GM18873 (cell line): ENCODE results near the gene CLSTN3.
"Not testable (repeated sequence)": the region's sequence is repeated elsewhere in the genome, so short reads cannot be mapped to it uniquely, and the experiment has no call there.

Source experiments
- ATAC-seq: cut with Tn5 transposase; IDR thresholded peaks from one replicate; pipeline ENCODE4 v1.9.1; 2021; ENCODE audit warnings: mild to moderate bottlenecking, moderate library complexity, moderate number of reproducible peaks; ENCODE audit not compliant: unreplicated experiment, low FRiP score

The CLSTN3 gene

DNA sequence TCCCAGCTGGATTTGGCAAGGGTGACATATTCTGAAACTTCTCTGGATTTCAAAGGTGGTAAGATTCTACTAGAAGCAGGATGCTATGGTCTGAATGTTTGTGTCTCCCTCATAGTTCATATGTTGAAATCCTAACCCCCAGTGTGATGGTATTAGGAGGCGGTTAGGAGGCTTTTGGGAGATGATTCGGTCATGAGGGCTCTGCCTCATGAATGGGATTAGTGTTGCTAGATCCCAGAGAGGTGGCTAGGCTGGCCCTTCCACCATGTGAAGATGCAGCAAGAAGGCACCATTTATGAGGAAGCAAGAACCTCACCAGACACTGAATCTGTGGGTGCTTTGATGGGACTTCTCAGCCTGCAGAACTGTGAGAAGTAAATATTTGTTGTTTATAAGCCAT, 48.3 kb downstream of the CLSTN3 start:
- no peak for ATAC-seq

DNA sequence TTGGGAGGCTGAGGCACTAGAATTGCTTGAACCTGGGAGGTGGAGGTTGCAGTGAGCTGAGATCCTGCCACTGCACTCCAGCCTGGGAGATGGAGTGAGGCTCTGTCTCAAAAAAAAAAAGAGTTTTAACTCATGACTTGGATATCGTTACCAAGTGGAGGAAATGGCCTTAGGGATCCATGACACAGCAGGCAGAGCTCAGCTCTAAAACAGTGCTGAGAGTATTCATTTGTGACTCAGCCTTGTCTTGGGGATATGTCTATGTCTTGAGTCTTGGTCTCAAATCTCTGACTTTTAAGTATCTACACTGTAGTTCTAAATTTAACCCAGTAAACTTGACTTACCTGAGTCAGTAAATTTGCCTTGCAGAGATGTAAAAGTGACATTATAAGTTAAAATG, 50.5 kb downstream of the CLSTN3 start:
- ATAC-seq = no peak

DNA sequence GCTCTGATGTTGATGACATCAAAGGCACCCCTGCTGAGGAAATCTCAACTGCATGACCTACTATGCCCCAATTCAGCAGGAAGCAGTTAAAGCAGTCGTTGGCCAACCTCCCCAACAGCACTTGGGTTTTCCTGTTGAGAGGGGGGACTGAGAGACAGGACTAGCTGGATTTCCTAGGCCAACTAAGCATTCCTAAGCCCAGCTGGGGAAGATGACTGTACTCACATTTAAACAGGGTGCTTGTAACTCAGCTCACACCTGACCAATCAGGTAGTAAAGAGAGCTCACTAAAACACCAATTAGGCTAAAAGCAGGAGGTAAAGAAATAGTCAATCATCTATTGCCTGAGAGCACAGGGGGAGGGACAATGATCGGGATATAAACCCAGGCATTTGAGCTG, 55.9 kb downstream of the CLSTN3 start:
- ATAC-seq = not testable (repeated sequence)

DNA sequence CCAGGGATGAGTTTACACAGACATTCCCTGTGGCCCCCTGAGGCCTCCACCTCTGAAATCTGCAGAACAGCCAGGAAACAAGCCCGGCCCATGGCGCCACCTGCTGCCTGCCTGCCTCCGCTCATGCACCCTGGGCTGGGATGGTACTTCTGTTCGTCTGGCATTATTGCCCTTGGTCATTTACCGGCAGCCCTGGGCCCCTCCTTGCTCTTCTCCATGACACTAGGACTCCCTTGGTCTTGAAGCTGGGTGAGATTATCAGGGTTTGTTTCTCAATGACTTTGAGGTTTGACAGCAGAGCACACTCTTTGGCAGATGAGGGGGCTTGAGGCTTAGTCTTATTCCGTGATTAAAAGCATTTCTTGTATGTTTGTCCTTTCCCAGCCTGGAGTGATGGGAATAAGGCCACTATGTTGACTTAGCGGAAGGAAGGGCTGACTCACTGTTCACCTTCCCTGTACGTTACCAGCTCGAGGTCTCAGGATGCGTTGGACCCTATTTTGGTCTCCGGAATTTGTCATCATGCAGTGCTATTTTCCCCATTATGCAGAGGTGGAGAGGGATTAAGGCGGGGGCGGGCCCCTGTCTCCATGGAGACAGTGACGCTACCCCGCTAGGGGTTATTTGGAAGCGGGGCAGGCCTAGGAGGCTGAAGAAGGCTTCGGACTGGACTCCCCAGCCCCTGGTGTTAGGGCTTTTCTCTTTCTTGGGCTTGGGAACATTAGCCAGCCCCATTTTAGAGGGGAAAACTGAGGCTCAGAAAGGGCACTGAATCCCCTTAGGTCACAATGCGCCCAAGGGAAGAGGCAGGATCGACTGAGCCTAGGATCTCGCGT, 58.6 kb downstream of the CLSTN3 start:
- peak; percentile 8 for ATAC-seq

DNA sequence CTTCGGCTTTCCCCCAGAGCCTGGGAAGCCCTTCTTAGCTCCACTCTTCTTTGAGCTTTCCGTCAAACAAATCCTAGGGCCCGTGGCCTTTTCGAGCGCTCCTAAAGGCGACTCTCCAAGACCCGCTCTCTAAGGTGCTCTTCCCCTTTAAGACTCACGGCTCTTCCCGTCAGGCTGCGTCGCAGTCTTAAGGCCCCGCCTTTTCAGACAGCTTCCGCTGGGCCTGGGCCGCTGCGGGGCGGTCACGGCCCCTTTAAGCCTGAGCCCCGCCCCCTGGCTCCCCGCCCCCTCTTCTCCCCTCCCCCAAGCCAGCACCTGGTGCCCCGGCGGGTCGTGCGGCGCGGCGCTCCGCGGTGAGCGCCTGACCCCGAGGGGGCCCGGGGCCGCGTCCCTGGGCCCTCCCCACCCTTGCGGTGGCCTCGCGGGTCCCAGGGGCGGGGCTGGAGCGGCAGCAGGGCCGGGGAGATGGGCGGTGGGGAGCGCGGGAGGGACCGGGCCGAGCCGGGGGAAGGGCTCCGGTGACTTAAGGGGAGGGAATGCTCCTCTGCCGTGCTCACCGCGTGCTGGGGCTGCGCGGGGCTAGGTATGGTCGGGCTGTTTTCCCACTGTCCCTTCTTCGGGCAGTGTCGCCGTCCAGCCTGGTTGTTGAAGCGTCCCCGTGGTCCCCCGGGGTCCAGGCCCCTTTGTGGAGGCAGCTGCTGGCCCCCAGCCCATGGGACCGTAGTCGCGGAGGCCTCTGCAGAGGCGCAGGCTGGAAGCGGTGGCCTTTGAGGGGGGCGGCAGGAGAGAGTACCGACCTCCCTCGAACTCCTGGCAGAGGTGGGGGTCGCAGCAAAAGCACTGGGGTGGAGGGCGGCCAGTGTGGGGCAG, 59.5 kb downstream of the CLSTN3 start, which contains the start of gene PEX5:
TSS of gene PEX5 (plus strand) at position 289 of the 870 bp plus-strand sequence. CDS start 692 bp downstream, outside the sequence.
- ATAC-seq = peak; percentile 95

DNA sequence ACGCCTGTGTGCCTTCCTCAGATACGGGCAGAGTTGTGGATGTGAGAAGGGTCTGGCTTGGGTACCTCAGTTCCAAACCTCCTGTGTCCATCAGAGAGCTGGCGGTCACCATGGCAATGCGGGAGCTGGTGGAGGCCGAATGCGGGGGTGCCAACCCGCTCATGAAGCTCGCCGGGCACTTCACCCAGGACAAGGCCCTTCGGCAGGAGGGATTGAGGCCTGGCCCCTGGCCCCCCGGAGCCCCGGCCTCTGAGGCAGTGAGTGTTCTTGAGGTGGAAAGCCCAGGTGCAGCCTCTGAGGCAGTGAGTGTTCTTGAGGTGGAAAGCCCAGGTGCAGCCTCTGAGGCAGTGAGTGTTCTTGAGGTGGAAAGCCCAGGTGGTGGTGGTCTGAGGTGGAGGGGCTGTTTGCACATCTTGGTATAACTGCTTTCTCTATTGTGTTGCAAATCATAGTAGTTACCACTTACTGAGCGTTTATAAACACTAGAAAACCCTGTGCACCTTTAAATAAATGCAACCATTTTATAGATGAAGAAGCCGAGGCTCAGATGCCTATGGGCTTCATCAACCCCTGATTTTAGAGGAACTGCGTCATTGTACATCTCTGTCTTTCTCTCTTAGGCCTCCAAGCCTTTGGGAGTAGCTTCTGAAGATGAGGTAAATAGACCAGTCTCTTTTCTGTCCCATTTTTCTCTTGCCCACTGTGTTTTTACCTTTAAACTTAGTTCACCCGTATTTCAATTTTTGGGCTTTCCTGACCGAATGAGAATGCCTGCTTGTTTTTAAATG, 60.3 kb downstream of the CLSTN3 start:
- ATAC-seq = no peak

DNA sequence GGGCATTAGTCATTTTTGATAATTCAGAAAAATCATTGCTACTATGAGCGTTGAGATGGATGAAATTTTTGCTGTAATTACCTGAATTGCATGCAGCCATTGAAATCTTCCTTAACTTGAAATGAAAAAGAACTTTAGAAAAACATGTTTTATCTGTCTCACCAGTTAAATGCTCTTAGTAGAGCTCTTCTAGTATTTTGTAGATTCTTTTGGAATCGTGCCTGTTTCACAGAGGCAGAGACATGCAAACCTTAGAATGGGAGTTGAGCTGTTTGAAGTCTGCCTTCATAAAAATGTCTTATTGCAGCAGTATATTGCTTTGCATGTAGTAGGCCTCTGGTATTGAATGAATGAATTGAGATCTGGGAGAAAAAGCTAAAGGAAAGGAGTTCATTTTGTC, 63.5 kb downstream of the CLSTN3 start:
- no peak for ATAC-seq

DNA sequence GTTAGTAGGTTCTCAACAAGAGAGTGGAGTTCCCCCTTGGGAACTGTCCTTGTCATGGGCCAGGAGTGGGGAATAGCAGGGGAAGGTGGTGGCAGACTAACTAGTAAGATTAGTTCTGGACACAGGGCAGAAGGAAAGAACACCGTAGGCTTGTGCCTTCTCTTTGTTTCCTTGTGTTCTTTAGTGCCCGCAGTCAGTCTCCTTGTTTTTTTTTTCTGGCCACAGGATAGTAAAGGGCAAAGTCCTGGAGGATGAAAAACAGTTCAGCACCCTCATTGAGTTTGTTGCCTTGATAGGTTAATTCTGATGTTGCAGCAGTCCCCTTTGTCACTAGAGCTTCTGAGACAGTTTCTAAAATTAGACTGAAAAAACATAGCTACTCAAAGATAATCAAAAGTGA, 67.7 kb downstream of the CLSTN3 start:
- no peak for ATAC-seq

DNA sequence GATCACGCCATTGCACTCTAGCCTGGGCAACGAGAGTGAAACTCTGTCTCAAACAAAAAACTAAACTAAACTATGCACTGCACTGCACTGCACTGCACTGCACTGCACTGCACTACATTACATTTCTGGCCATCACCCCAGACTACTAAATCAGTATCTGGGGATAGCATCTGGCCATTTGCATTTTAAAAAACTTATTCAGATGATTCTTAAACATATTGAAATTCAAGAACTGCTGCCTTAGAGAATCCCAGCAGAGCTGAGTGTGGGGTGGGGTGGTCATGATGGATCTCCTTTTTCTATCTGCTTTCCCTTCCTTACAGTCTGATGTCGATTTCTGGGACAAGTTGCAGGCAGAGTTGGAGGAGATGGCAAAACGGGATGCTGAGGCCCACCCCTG, 72.9 kb downstream of the CLSTN3 start:
- no peak for ATAC-seq

DNA sequence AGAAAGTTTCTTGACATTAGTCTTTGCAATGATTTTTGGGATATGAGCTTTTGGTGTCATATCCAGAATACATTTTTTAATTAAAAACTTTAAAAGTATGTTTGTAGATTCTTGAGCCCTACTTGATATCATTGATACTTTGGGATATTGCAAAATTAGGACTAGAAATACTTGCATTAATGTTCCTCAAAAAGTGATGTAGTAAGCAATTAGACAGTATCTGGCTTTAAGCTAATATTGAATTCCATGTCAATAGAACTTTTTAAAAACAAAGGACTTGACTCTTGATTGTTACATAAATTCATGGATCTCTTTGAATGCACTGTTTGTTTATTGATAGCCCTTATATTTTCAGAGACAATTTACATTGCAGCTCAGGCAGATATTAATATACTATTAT, 74.9 kb downstream of the CLSTN3 start:
- ATAC-seq = no peak

DNA sequence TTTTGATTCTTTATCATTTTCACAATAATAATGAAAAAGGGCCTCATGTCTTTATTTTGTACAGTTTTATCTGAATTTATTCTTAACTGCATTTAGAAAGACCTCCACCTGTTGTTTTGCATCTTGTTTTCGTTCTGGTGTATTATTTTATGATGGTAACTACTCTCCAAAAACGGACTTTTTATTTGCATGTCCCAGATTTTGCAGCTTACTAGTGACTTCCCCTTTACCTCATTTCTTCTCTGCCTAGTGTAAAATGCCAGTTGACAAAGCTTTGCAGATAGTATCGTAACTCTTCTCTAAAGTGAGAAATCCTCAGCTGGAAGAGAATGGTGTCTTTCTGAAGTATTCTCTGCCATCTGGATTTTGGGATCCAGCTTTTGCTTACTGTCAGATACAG, 76.5 kb downstream of the CLSTN3 start:
- ATAC-seq = no peak

DNA sequence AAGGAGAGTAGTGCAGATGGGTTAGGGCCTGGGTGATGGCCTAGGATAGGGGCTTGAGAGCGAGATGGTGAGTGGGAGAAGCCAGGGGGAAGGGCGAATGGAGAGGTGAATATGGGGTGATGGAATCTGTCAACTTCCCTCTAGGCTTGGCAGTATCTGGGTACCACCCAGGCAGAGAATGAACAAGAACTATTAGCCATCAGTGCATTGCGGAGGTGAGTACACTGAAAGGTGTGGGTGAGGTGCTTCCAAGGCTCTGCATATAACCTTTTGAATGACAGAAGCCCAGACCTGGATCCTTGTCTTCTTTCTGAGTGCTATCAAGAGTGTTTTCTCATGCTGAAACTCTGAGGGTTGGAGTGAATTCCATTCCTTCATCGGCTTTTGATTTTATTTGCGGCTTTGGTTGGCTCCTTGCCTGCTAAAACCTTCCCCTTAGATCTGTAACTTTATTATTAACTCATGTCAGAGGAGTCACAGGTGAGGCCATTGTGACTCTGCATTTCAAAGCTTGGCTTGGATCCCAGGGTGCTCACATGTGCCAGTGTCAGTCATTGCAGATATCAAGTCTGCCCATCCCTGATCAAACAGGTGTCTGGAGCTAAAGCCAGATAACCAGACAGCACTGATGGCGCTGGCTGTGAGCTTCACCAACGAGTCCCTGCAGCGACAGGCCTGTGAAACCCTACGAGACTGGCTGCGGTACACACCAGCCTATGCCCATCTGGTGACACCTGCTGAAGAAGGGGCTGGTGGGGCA, 77.9 kb downstream of the CLSTN3 start:
- ATAC-seq = no peak
